ENCODE data around the gene ARIH2.
"Not testable (repeated sequence)": the region's sequence is repeated elsewhere in the genome, so short reads cannot be mapped to it uniquely, and the experiment has no call there.

The ARIH2 gene

GRCh38 chr3:48918388-48919214, at the start of gene ARIH2:
Gene ARIH2 (plus strand): TSS chr3:48918842. CDS start chr3:48927559, 8,717 bp downstream.
- DNase-seq = peak; percentile 94 to 97 (median 96)

DNA sequence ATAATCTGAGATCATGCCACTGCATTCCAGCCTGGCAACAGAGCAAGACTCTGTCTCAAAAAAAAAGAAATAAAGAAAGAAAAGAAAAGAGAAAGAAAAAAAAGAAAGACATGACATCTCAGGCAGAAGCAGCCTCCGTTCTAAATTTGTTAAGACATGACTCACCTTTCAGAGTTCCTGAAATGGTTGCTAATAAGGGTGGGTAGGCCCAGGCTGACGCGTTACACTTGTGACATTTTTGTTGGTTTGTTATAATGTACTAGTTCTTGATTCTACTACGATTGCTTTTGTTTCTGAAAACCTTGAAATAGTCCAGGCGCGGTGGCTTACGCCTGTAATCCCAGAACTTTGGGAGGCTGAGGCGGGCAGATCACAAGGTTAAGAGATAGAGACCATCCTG, 41.0 kb upstream of the ARIH2 start:
- DNase-seq = peak; percentile 68 to 87 (median 80)

- DNase-seq = peak; percentile 73 to 79 (median 74)
Measured at GRCh38 chr3:48879307-48879993, 39.2 kb upstream of the ARIH2 start.

DNA sequence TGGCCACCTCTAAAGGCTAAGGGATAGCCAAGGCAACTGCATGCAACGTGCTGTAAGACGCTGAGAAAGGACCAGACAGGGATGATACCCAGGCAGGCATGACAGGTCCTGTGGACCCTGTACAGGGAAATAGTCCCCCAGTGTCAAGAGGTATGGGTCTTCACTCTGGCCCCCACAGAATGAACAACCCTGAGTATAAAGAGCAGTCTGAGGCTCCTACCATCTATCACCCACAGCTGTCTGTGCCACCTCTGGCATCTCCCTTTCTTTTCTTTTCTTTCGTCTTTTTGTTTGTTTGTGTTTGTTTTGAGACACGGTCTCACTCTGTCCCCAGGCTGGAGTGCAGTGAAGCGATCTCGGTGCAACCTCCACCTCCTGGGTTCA, 38.7 kb upstream of the ARIH2 start:
- DNase-seq = no peak

DNA sequence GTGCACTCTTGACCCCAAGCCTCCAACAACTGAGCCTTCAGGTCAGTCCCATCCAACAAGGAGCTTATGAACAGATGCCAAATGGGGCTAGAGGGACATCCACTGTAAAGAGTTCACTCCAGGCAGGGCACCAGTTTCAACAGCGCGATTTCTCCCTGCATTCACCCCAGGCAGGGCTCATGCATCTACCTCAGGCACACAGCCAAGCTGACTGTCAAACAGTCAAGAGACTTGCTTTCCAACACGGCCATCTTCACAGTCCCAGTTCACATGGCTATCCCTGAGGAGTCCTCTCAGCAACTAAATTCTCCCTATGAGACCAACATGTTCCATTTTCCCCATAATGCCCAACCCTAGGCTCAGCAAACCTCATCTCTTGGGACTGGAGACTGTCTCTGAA, 37.6 kb upstream of the ARIH2 start:
- no peak for DNase-seq

DNA sequence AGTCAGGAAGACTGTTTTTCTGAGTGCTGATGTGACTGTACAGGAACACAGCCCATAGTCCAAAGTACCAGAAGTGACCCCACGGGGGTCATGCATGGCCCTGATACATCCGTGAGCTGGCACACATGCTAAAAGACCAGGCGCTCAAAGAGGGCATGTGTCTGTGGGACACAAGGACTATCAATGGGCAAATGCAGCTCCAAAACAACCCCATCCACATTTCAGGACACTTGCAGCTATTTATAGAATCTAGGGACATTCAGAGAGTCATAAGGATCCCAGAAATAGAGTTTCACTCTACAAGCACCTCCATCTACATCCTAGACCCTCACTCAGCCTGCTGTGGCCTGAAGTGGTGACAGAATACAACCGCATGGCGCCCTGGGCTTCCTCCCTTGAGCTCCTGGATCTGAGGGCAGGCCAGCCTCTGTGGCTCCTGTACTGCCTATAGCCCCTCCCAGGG, 37.0 kb upstream of the ARIH2 start:
- no peak for DNase-seq

- no peak for DNase-seq
Measured at GRCh38 chr3:48885753-48886152, 32.9 kb upstream of the ARIH2 start.

DNA sequence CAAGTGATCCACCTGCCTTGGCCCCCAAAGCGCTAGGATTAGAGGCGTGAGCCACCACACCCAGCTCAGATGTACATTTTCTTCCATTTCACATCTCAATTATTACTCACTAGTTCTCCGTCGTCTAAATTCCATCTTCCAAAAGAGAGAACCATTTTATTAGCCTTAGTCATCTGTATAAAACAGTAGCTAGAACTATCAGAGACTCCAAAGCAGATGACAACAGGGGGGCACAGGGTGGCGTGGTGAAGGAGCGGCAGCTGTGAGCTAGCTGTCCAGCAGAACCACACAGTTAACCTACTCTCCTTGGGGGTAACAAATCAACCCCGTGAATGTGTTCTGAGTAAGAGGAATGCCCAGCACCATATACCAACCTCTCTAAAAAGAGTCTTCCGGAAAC, 27.0 kb upstream of the ARIH2 start:
- no peak for DNase-seq

DNA sequence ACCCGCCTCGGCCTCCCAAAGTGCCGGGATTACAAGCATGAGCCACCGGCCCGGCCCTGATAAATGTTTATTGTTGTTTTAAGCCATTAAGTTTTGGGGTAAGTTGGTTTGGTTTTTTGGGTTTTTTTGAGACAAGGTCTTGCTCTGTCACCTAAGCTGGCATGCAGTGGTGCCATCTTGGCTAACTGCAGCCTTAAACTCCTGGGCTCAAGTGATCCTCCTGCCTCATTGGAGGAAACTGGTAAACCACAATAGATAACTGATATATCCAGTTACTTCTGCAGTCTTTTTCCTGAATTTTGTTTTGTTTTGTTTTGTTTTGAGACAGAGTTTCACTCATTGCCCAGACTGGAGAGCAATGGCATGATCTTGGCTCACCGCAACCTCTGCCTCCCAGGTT, 24.1 kb upstream of the ARIH2 start:
- no peak for DNase-seq

GRCh38 chr3:48896936-48897335, 21.7 kb upstream of the ARIH2 start:
- peak; percentile 52 to 58 (median 54) for DNase-seq

DNA sequence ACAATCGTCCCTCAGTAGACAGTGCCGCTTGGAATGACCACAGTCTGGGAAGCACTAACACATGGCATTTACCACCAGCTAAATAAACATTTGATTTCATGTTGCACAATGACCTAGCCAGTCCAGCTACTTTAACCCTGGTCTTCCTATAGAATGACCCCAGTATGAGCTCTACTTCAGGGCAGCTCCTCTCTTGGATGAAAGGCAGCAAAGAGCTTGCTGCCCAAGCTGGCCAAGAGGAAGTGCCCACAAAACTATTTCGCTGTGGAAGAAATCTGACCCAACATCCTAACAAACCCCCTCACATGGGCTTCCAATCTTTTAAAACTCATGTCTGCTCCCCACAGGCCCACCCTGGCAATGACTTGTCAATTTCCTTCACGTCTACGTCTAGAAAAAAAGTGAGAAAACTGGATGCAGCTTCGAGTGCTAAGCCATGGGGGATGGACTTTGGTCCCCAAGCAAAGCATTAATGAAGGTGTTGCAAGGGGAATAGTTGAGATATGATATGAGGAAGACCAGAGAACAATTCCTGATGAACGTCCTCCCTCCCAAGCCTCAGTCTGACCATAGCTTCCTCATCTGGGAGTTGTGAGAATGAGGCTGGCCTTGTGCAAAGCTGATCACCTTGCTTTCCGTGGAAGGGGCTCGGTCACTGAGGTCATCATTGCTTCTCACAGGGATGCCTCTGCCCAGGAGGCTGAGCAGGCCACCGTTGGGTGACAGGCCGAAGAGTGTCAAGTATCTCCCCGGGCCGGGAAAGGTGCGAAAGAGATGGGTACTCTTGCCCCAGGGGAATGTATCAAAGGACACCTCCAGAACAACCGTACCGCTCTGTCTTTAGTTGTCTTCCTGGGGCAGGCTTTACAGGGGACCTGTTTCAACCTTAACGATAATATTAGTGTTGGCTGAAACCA, 20.9 kb upstream of the ARIH2 start:
- DNase-seq = peak in 2 of 3 donors; percentile 11 to 24

DNA sequence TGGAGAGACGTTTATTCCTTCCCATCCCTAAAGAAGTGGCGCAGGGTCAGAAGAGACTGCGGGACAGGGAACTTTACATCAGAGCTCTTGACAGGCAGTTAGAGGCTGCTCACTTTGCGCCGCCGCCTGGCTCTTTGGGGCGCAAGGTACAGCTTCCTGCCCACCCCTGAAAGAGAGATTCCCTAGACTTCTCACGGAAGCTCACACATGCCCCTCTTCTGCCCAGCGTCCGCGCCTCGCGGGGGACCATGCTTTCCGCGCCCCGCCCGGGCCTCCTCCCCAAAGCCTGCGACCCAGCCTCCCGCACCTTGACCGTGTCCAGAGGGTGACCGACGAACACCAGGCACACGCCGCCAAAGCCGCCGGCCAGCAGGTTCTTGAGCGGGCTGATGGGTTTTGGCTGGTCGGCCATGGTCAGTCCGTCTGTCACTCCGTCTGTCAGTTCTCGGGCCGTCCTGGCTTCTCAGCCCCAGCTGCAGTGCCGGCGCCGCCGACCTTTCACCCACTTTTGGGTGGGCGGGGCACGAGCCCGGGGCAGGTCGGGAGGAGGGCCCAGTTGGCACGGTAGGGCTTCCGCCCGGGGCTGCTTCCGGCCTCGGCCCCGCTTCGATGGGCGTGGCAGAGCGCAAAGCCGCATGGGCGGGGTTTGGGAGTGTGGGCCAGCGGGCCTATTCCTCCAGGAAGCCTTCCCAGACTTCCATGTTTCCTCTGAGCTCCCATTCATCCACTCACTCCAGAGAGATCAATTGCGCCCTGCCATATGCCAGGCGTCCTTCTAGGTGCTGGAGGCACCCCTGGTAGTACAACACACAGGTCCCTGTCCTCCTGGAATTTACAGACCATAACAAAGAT, 20.0 kb upstream of the ARIH2 start, which contains the start of gene SLC25A20:
Gene SLC25A20, minus strand, starts transcription at position 500 of the 852 bp plus-strand sequence. Its CDS starts 88 bp downstream, at position 412.
- DNase-seq = peak; percentile 85 to 94 (median 90)

DNA sequence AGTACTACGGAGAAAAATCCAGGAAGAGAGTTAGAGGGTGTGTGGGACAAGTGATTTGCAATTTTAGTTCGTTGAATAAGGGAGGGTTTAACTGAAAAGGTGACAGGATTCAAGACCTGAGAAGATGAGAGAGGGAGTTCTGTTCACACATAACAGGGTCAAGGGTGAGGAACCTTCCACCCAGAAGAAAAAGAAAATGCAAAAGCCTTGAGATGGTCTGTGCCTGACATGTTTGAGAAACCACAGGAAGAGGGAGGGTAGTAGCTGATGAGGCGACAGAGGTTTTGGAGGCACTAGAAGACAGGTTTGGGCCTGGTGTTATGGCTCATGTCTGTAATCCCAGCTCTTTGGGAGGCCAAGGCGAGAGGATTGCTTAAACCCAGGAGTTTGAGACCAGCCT, 19.4 kb upstream of the ARIH2 start:
- no peak for DNase-seq

DNA sequence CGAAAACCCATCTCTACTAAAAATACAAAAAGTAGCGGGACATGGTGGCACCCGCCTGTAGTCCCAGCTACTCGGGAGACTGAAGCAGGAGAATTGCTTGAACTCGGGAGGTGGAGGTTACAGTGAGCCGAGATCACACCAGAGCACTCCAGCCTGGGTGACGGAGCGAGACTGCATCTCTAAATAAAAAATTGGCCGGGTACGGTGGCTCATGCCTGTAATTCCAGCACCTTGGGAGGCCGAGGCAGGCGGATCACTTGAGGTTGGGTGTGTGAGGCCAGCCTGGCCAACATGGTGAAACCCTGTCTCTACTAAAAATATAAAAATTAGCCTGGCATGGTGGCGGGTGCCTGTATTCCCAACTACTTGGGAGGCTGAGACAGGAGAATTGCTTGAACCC, 11.6 kb upstream of the ARIH2 start:
- not testable (repeated sequence) for DNase-seq

DNA sequence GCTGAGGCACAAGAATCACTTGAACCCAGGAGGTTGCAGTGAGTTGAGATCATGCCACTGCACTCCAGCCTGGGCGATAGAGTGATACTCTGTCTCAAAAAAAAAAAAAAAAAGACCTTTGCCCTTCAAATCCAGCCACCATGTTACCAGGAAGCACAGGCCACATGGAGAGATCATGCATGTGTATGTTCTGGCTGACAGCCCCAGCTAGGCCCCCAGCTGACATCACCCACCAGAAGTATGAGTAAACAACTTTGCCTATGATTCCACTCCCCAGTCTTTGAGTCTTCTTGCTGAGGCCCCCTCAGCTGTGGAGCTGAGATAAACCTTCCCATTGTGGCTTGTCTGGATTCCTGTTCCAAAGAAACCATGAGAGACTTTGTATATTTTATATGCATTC, 3.3 kb upstream of the ARIH2 start:
- DNase-seq = no peak

DNA sequence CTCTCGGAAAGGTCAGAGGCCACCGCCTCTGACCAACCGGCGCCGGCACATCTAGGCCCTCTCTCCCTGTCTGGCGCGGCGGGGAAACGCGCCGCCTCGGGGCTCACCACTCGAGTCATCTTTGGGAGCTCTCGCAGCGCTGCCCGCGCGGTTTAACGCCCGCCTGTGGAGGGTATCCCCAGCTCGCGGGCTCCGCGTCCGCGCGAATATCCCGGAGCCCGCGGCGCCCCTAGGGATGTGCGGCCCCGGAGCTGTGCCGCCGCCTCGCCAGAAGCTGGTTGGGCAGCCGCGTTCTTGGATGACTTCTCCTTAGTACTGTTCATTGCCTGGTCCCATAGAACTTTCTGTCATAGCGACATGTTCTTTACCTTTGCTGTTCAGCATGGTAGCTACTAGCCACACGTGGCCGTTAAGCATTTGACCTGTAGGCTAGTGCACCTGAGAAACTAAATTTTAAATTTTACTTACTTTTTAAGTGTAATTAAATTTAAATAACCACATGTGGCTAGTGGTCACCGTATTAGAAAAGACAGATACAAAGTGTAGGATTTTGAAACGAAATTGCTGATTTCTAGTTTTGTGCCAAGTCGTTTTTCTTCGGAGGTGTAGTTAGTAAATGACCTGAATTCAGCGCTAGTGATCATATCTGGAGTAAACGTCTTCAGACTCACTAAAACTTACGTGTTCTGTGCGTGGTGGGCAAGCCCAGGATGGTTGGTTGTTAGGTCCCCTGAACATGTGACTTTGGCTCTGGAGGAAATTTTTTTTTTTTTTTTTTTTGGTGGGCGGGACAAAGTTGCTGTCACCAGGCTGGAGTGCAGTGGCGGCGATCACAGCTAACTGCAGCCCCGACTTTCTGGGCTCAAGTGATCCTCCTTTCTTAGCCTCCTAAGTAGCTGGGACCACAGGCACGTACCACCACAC, 835 bp downstream of the ARIH2 start:
- peak; percentile 80 to 87 (median 85) for DNase-seq

GRCh38 chr3:48926425-48927392, 8.1 kb downstream of the ARIH2 start:
- DNase-seq = no peak

DNA sequence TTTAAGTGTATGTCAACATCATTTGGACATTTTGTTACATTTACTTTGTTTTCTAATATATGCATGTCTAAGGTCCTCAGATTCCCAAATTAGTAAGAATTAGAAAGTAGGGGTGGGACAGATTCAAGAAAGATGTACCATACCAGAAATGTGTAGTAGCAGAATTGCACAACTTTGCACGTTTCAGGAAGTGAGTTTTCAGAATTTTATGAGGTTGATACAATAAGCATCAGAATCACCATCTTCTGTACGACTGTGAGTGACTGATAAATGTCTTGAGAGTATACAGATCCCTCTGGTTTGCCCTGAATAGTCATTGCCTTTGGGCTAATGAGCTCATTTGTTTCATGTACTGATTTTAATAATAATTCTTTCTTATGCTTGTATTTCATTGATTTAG, 9.3 kb downstream of the ARIH2 start:
- DNase-seq = peak; percentile 8 to 56 (median 50)

DNA sequence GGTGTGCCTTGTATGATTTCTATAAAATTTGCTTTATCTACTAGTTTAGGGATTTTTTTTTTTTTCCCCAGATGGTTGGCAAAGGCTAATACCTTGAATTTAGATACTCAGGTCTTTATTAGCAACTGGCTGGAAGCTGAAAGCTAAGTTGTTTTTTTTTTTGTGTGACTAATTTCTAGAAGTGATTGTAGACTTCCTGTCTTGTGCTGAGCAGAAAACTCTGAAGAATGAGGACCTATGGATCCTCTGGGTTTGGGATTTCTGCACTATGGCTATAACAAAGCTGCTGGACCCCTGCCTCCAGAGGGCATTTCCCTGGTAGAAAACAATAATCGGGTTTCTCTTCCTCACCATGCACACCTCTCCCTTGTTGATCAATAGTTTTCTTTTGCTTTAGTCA, 10.0 kb downstream of the ARIH2 start:
- peak; percentile 17 to 45 (median 31) for DNase-seq
